ENCODE data around the gene CWC15. TPM values are rescaled to one million over a fixed set of nuclear protein-coding genes. Genes with fewer than 3 reads are reported as not detected.

The CWC15 gene
- total RNA-seq, 1 donor from 2014 or later = 71.6 TPM

DNA sequence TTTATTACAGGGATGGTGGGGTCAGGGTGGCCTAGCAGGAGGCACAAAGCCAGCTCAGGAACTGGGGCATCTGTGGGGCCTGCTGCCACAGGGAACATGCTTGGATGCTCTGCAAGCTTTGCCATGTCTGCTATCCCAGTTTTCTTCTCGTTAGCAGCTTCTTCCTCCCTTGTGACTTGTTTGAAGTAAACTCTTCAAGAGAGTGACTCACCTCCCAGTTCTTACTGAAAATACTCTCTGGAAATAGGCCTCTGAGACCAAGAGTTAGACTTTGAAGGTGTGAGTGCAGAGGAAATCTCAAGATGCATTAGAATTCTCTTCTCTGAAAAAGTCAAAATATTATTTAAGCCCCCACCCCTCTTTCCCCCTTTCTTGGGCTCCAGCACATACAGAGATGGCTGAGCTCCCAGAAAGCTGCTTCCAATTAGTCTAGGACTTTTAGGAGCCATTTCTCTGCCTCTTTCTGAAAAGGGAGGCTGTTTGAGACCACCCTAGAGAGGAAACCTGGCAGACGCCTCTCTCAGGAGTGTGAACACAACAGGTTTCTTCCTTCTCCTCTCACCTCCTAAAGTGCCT lies 15.1 kb downstream of the CWC15 start:
- no peak for DNase-seq
- H3K9me3 ChIP-seq (replicated peaks) = no peaks in the 10 kb centered on the region
- H3K27ac ChIP-seq (replicated peaks) = no peak overlapping the region
- peaks cover 36% of the 10 kb centered on the region for H3K36me3 ChIP-seq
- no peaks in the 10 kb centered on the region for H3K27me3 ChIP-seq (ENCODE audit: low read depth)
- TF ChIP-seq, protein P1, sequence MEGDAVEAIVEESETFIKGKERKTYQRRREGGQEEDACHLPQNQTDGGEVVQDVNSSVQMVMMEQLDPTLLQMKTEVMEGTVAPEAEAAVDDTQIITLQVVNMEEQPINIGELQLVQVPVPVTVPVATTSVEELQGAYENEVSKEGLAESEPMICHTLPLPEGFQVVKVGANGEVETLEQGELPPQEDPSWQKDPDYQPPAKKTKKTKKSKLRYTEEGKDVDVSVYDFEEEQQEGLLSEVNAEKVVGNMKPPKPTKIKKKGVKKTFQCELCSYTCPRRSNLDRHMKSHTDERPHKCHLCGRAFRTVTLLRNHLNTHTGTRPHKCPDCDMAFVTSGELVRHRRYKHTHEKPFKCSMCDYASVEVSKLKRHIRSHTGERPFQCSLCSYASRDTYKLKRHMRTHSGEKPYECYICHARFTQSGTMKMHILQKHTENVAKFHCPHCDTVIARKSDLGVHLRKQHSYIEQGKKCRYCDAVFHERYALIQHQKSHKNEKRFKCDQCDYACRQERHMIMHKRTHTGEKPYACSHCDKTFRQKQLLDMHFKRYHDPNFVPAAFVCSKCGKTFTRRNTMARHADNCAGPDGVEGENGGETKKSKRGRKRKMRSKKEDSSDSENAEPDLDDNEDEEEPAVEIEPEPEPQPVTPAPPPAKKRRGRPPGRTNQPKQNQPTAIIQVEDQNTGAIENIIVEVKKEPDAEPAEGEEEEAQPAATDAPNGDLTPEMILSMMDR (IDR thresholded peaks at IDR 0.05; ENCODE audit: borderline replicate concordance) = no peak
- no peak overlapping the region for H3K4me3 ChIP-seq
- intact Hi-C loops (cut with micrococcal nuclease) = no loop called here
- H3K4me1 ChIP-seq = no peaks in the 10 kb centered on the region

DNA sequence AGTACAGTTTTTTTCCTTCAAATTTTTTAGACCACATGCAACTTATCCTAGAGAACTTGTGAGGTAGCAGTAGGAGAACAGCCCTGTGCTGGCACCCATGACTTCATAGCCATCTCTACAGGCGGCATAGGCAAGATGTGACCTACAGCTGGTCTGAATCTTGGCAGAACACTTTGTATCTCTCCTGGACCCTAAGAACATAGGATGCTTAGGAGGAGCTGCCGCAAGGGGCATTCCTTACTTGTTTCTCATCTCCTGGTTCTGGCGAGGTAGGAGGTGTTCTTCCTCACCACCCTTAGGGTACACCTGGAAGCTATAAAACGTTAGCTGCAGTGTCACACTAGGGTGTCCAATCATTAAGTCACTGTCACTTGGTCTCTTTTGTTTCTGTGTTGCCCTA lies 16.4 kb downstream of the CWC15 start:
- Histone ChIP-seq H3K36me3 (peaks cover 24% of the 10 kb centered on the region), H3K4me3 (no peak overlapping the region), H3K27ac (replicated peaks) (no peak overlapping the region), H3K4me1 (no peaks in the 10 kb centered on the region), H3K27me3 (ENCODE audit: low read depth) (no peaks in the 10 kb centered on the region), H3K9me3 (replicated peaks) (no peaks in the 10 kb centered on the region)
- no peak for DNase-seq
- intact Hi-C loops (cut with micrococcal nuclease) = no loop called here
- TF ChIP-seq, protein P1 (IDR thresholded peaks at IDR 0.05; ENCODE audit: borderline replicate concordance) = no peak

DNA sequence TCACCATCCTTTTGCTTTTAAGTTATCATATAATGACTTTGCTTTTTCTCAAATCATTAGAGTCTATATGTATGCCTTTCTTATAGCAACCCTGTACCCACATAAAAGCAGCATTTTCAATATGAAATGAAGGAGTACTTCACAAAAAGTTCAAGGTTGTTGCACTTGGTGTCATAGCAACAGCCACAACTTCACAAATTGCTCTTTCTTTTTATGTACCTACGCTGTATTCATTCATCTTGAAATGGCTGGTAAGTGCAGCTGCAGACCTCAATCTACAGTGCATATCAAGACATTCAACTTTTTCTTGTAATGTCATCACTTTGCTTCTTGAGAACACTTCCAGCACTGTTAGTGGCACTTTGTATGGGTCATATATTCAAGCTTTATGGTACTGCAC lies 18.6 kb downstream of the CWC15 start:
- intact Hi-C loops (cut with micrococcal nuclease) = no loop called here
- no peaks in the 10 kb centered on the region for H3K27me3 ChIP-seq (ENCODE audit: low read depth)

DNA sequence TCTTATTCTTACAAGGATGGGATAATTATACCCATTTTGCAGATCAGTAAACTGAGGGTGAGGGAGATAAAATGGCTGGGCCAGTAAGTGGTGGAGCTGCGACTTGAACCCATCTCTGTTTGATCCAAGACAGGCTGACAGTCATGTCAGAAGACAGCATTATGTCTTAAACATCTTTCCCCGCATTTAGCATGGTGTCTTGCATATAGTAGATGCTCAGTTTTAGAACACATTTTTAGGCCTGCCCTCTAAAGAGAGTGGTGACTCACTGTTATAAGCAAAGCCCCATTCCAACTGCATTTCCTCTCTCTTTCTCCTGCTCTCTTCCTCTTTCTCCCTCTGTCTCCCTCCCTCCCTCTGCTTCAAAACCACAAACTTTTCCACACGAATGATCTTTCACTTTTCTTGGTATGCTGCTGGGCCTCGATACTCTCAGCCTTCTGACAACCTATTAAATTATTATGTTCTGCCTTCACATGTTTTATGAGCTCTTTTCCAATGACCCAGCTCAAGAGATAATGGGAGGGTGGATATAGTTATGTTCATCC lies 25.2 kb downstream of the CWC15 start:
- H3K4me1 ChIP-seq = no peaks in the 10 kb centered on the region
- H3K4me3 ChIP-seq = no peak overlapping the region
- intact Hi-C loops (cut with micrococcal nuclease) = no loop called here
- no peaks in the 10 kb centered on the region for H3K36me3 ChIP-seq
- no peaks in the 10 kb centered on the region for H3K27me3 ChIP-seq (ENCODE audit: low read depth)
- TF ChIP-seq, protein P1 (IDR thresholded peaks at IDR 0.05; ENCODE audit: borderline replicate concordance) = no peak
- no peaks in the 10 kb centered on the region for H3K9me3 ChIP-seq (replicated peaks)
- DNase-seq = no peak
- no peak overlapping the region for H3K27ac ChIP-seq (replicated peaks)

More for the DNA sequence above, 18.6 kb downstream of the CWC15 start:
- Histone ChIP-seq H3K4me3 (no peak overlapping the region), H3K36me3 (peaks cover 1% of the 10 kb centered on the region), H3K9me3 (replicated peaks) (no peaks in the 10 kb centered on the region), H3K27ac (replicated peaks) (no peak overlapping the region), H3K4me1 (no peaks in the 10 kb centered on the region)
- TF ChIP-seq, protein P1 (IDR thresholded peaks at IDR 0.05; ENCODE audit: borderline replicate concordance) = no peak
- no peak for DNase-seq

DNA sequence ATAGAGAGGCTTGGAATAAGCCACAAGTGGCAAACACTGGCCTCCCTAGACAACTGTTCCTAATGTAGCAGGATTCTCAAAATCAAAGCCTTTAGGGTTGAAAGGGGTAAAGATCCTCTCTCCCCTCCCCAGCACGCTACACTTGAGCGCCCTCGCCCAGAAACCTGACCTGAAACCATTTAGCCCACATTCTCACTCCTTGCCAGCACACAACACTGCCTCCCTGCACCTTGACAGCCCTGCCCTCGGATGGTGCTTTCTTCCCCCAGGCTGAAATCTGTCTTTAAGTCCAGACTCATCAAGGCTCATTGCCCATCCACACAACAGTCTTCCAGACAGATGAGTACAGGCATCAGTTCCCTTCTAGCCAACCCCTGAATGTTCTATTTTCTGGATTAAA lies 26.5 kb downstream of the CWC15 start:
- no peak for DNase-seq
- Histone ChIP-seq H3K27me3 (ENCODE audit: low read depth) (no peaks in the 10 kb centered on the region), H3K9me3 (replicated peaks) (no peaks in the 10 kb centered on the region), H3K4me3 (no peak overlapping the region), H3K27ac (replicated peaks) (no peak overlapping the region), H3K4me1 (no peaks in the 10 kb centered on the region), H3K36me3 (no peaks in the 10 kb centered on the region)
- TF ChIP-seq, protein P1 (IDR thresholded peaks at IDR 0.05; ENCODE audit: borderline replicate concordance) = no peak
- intact Hi-C loops (cut with micrococcal nuclease) = no loop called here
